ENCODE data around the gene PLXND1. TPM values are rescaled to one million over a fixed set of nuclear protein-coding genes. Genes with fewer than 3 reads are reported as not detected.

The PLXND1 gene
- polyA plus RNA-seq, 1 donor, result 51.2 TPM

GRCh38 chr3:129529436-129530210, 76.9 kb downstream of the PLXND1 start:
- no peak overlapping the region for H3K27ac ChIP-seq (ENCODE audit: low read length)
- DNase-seq, result no peak
- H3K4me3 ChIP-seq (ENCODE audit: low read length), result no peak overlapping the region
- WGBS (ENCODE audit: insufficient coverage, low lambda C conversion rate), result 80% methylated on average over 1 of the region's 12 CpGs
- H3K9me3 ChIP-seq (ENCODE audit: control insufficient read depth, low read depth, low read length), result no peaks in the 10 kb centered on the region
- H3K36me3 ChIP-seq (ENCODE audit: control insufficient read depth, insufficient read depth, low read length), result no peaks in the 10 kb centered on the region
- H3K27me3 ChIP-seq (ENCODE audit: control insufficient read depth, insufficient read depth, low read length), result no peaks in the 10 kb centered on the region
- H3K4me1 ChIP-seq (ENCODE audit: control insufficient read depth, insufficient read depth, low read length), result no peaks in the 10 kb centered on the region

GRCh38 chr3:129528589-129529100, 77.8 kb downstream of the PLXND1 start, which contains the start of gene RHO:
RHO (plus strand) TSS chr3:129528639; CDS start chr3:129528734, 95 bp downstream.
- Histone ChIP-seq H3K36me3 (ENCODE audit: control insufficient read depth, insufficient read depth, low read length) (no peaks in the 10 kb centered on the region), H3K27ac (ENCODE audit: low read length) (no peak within 1 kb of the TSS), H3K9me3 (ENCODE audit: control insufficient read depth, low read depth, low read length) (no peaks in the 10 kb centered on the region), H3K4me1 (ENCODE audit: control insufficient read depth, insufficient read depth, low read length) (no peaks in the 10 kb centered on the region), H3K27me3 (ENCODE audit: control insufficient read depth, insufficient read depth, low read length) (no peaks in the 10 kb centered on the region), H3K4me3 (ENCODE audit: low read length) (no peak within 1 kb of the TSS)
- no peak for DNase-seq
- WGBS (ENCODE audit: insufficient coverage, low lambda C conversion rate), result no CpG with 5 or more reads among the region's 18 CpGs

- no peak for DNase-seq
- no peaks in the 10 kb centered on the region for H3K36me3 ChIP-seq (ENCODE audit: control insufficient read depth, insufficient read depth, low read length)
- H3K27me3 ChIP-seq (ENCODE audit: control insufficient read depth, insufficient read depth, low read length), result no peaks in the 10 kb centered on the region
- H3K9me3 ChIP-seq (ENCODE audit: control insufficient read depth, low read depth, low read length), result no peaks in the 10 kb centered on the region
- WGBS (ENCODE audit: insufficient coverage, low lambda C conversion rate), result no CpG with 5 or more reads among the region's 11 CpGs
- no peak overlapping the region for H3K4me3 ChIP-seq (ENCODE audit: low read length)
- no peaks in the 10 kb centered on the region for H3K4me1 ChIP-seq (ENCODE audit: control insufficient read depth, insufficient read depth, low read length)
- H3K27ac ChIP-seq (ENCODE audit: low read length), result no peak overlapping the region
These were observed 79.2 kb downstream of the PLXND1 start for GRCh38 chr3:129527262-129527661.

- no peaks in the 10 kb centered on the region for H3K9me3 ChIP-seq (ENCODE audit: control insufficient read depth, low read depth, low read length)
- no peaks in the 10 kb centered on the region for H3K36me3 ChIP-seq (ENCODE audit: control insufficient read depth, insufficient read depth, low read length)
- no peak overlapping the region for H3K4me3 ChIP-seq (ENCODE audit: low read length)
- no peak for DNase-seq
- WGBS (ENCODE audit: insufficient coverage, low lambda C conversion rate), result no CpG with 5 or more reads among the region's 12 CpGs
- H3K27me3 ChIP-seq (ENCODE audit: control insufficient read depth, insufficient read depth, low read length), result no peaks in the 10 kb centered on the region
- H3K4me1 ChIP-seq (ENCODE audit: control insufficient read depth, insufficient read depth, low read length), result no peaks in the 10 kb centered on the region
- H3K27ac ChIP-seq (ENCODE audit: low read length), result no peak overlapping the region
These were observed 80.2 kb downstream of the PLXND1 start for GRCh38 chr3:129526121-129526900.

- H3K36me3 ChIP-seq (ENCODE audit: control insufficient read depth, insufficient read depth, low read length), result no peaks in the 10 kb centered on the region
- H3K4me1 ChIP-seq (ENCODE audit: control insufficient read depth, insufficient read depth, low read length), result no peaks in the 10 kb centered on the region
- no peak overlapping the region for H3K27ac ChIP-seq (ENCODE audit: low read length)
- H3K9me3 ChIP-seq (ENCODE audit: control insufficient read depth, low read depth, low read length), result no peaks in the 10 kb centered on the region
- no peaks in the 10 kb centered on the region for H3K27me3 ChIP-seq (ENCODE audit: control insufficient read depth, insufficient read depth, low read length)
- no peak for DNase-seq
- H3K4me3 ChIP-seq (ENCODE audit: low read length), result no peak overlapping the region
- no CpG with 5 or more reads among the region's 8 CpGs for WGBS (ENCODE audit: insufficient coverage, low lambda C conversion rate)
These were observed 81.0 kb downstream of the PLXND1 start for GRCh38 chr3:129525341-129525968.

GRCh38 chr3:129524081-129524480, 82.4 kb downstream of the PLXND1 start:
- 100% methylated on average over 1 of the region's 4 CpGs for WGBS (ENCODE audit: insufficient coverage, low lambda C conversion rate)

GRCh38 chr3:129522953-129523352, 83.5 kb downstream of the PLXND1 start:
- no CpG with 5 or more reads among the region's 5 CpGs for WGBS (ENCODE audit: insufficient coverage, low lambda C conversion rate)

More at GRCh38 chr3:129524081-129524480, 82.4 kb downstream of the PLXND1 start:
- DNase-seq, result no peak
- peaks cover 8% of the 10 kb centered on the region for H3K36me3 ChIP-seq (ENCODE audit: control insufficient read depth, insufficient read depth, low read length)
- no peaks in the 10 kb centered on the region for H3K4me1 ChIP-seq (ENCODE audit: control insufficient read depth, insufficient read depth, low read length)
- H3K4me3 ChIP-seq (ENCODE audit: low read length), result no peak overlapping the region
- H3K9me3 ChIP-seq (ENCODE audit: control insufficient read depth, low read depth, low read length), result no peaks in the 10 kb centered on the region
- H3K27ac ChIP-seq (ENCODE audit: low read length), result no peak overlapping the region
- H3K27me3 ChIP-seq (ENCODE audit: control insufficient read depth, insufficient read depth, low read length), result no peaks in the 10 kb centered on the region

GRCh38 chr3:129521611-129522010, 84.9 kb downstream of the PLXND1 start:
- H3K36me3 ChIP-seq (ENCODE audit: control insufficient read depth, insufficient read depth, low read length), result peaks cover 26% of the 10 kb centered on the region
- DNase-seq, result no peak
- whole genome bisulfite sequencing (ENCODE audit: insufficient coverage, low lambda C conversion rate), result no CpG with 5 or more reads among the region's 8 CpGs

More at GRCh38 chr3:129522953-129523352, 83.5 kb downstream of the PLXND1 start:
- peaks cover 18% of the 10 kb centered on the region for H3K36me3 ChIP-seq (ENCODE audit: control insufficient read depth, insufficient read depth, low read length)
- DNase-seq, result no peak
- H3K27ac ChIP-seq (ENCODE audit: low read length), result no peak overlapping the region
- no peaks in the 10 kb centered on the region for H3K4me1 ChIP-seq (ENCODE audit: control insufficient read depth, insufficient read depth, low read length)
- H3K9me3 ChIP-seq (ENCODE audit: control insufficient read depth, low read depth, low read length), result no peaks in the 10 kb centered on the region
- H3K27me3 ChIP-seq (ENCODE audit: control insufficient read depth, insufficient read depth, low read length), result no peaks in the 10 kb centered on the region
- no peak overlapping the region for H3K4me3 ChIP-seq (ENCODE audit: low read length)

GRCh38 chr3:129520960-129521359, 85.5 kb downstream of the PLXND1 start:
- Histone ChIP-seq H3K4me1 (ENCODE audit: control insufficient read depth, insufficient read depth, low read length) (no peaks in the 10 kb centered on the region), H3K4me3 (ENCODE audit: low read length) (no peak overlapping the region), H3K27ac (ENCODE audit: low read length) (no peak overlapping the region), H3K36me3 (ENCODE audit: control insufficient read depth, insufficient read depth, low read length) (peaks cover 28% of the 10 kb centered on the region), H3K9me3 (ENCODE audit: control insufficient read depth, low read depth, low read length) (no peaks in the 10 kb centered on the region), H3K27me3 (ENCODE audit: control insufficient read depth, insufficient read depth, low read length) (no peaks in the 10 kb centered on the region)
- DNase-seq, result no peak
- no CpG with 5 or more reads among the region's 4 CpGs for WGBS (ENCODE audit: insufficient coverage, low lambda C conversion rate)

More at GRCh38 chr3:129521611-129522010, 84.9 kb downstream of the PLXND1 start:
- Histone ChIP-seq H3K27me3 (ENCODE audit: control insufficient read depth, insufficient read depth, low read length) (no peaks in the 10 kb centered on the region), H3K9me3 (ENCODE audit: control insufficient read depth, low read depth, low read length) (no peaks in the 10 kb centered on the region), H3K27ac (ENCODE audit: low read length) (no peak overlapping the region), H3K4me3 (ENCODE audit: low read length) (no peak overlapping the region), H3K4me1 (ENCODE audit: control insufficient read depth, insufficient read depth, low read length) (no peaks in the 10 kb centered on the region)

Measured in large intestine (tissue), 3 donors.